Islet of Langerhans (tissue), 1 donor: ENCODE results near the gene SCIN.
A peak's percentile ranks its signal among the peaks of the same experiment; 100 is the strongest.

Experiments used
- FAIRE-seq: peaks from one replicate; lab custom pipeline; 2011; peaks lifted over from hg19 to GRCh38; lab: Jason Lieb, UNC

Gene SCIN

GRCh38 chr7:12569673-12570072 lies 847 bp upstream of the SCIN start:
- no peak for FAIRE-seq

GRCh38 chr7:12570168-12570533 lies 369 bp upstream of the SCIN start:
- no peak for FAIRE-seq

GRCh38 chr7:12571691-12572090 lies 1.2 kb downstream of the SCIN start:
- no peak for FAIRE-seq

- FAIRE-seq, result no peak
Measured at GRCh38 chr7:12572941-12573575, 2.5 kb downstream of the SCIN start.

GRCh38 chr7:12573885-12574284 lies 3.4 kb downstream of the SCIN start:
- no peak for FAIRE-seq

- no peak for FAIRE-seq
Measured at GRCh38 chr7:12578930-12579640, 8.6 kb downstream of the SCIN start.

GRCh38 chr7:12581897-12582296 lies 11.4 kb downstream of the SCIN start:
- no peak for FAIRE-seq

GRCh38 chr7:12582362-12582761 lies 11.8 kb downstream of the SCIN start:
- FAIRE-seq, result no peak

GRCh38 chr7:12583176-12583575 lies 12.7 kb downstream of the SCIN start:
- no peak for FAIRE-seq

GRCh38 chr7:12583922-12584321 lies 13.4 kb downstream of the SCIN start:
- FAIRE-seq, result no peak

- FAIRE-seq, result no peak
Measured at GRCh38 chr7:12584930-12585329, 14.4 kb downstream of the SCIN start.

- no peak for FAIRE-seq
Measured at GRCh38 chr7:12586271-12586670, 15.8 kb downstream of the SCIN start.

GRCh38 chr7:12588259-12588904 lies 17.9 kb downstream of the SCIN start:
- FAIRE-seq, result no peak

- no peak for FAIRE-seq
Measured at GRCh38 chr7:12590559-12590958, 20.0 kb downstream of the SCIN start.

- FAIRE-seq, result no peak
Measured at GRCh38 chr7:12594122-12594897, 23.8 kb downstream of the SCIN start.

GRCh38 chr7:12595148-12595547 lies 24.6 kb downstream of the SCIN start:
- no peak for FAIRE-seq

- no peak for FAIRE-seq
Measured at GRCh38 chr7:12596225-12596790, 25.8 kb downstream of the SCIN start.

- no peak for FAIRE-seq
Measured at GRCh38 chr7:12601302-12601869, 30.9 kb downstream of the SCIN start.

- FAIRE-seq, result peak; percentile 49
Measured at GRCh38 chr7:12607134-12607533, 36.6 kb downstream of the SCIN start.

- FAIRE-seq, result no peak
Measured at GRCh38 chr7:12609561-12609960, 39.0 kb downstream of the SCIN start.

- FAIRE-seq, result no peak
Measured at GRCh38 chr7:12610899-12611298, 40.4 kb downstream of the SCIN start.

- FAIRE-seq, result no peak
Measured at GRCh38 chr7:12612622-12613021, 42.1 kb downstream of the SCIN start.
